Measurements from ENCODE around the gene C1orf53.

DNA sequence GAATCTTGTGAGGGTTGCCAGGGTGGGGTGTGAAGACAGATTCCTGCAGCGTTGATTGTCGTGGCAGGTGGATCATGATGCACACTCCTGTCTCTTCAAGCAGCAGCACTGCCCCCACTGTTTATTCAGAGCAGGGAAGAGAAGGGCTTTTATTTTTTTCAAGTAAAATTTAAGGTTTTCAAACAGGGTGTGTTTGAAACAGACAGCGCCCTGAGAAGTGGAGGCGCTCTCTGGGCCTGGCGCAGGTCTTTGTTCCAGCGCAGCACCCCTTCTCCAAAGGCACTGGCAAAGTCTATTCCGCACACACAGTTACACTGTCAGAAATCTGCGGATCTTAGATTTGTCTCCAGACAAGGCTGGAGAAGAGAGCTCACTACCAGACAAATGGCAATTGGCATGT lies 7.0 kb downstream of the C1orf53 start:
- TF ChIP-seq, protein P1, sequence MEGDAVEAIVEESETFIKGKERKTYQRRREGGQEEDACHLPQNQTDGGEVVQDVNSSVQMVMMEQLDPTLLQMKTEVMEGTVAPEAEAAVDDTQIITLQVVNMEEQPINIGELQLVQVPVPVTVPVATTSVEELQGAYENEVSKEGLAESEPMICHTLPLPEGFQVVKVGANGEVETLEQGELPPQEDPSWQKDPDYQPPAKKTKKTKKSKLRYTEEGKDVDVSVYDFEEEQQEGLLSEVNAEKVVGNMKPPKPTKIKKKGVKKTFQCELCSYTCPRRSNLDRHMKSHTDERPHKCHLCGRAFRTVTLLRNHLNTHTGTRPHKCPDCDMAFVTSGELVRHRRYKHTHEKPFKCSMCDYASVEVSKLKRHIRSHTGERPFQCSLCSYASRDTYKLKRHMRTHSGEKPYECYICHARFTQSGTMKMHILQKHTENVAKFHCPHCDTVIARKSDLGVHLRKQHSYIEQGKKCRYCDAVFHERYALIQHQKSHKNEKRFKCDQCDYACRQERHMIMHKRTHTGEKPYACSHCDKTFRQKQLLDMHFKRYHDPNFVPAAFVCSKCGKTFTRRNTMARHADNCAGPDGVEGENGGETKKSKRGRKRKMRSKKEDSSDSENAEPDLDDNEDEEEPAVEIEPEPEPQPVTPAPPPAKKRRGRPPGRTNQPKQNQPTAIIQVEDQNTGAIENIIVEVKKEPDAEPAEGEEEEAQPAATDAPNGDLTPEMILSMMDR (IDR thresholded peaks at IDR 0.05; ENCODE audit: low read length): no peak
- TF ChIP-seq EZH2 (IDR thresholded peaks at IDR 0.05; ENCODE audit: borderline replicate concordance, low read length): no peak
